Astrocyte (in vitro differentiated cells and primary cell): ENCODE data around the gene GADD45GIP1. TPM values are rescaled to one million over a fixed set of nuclear protein-coding genes. Genes with fewer than 3 reads are reported as not detected.

Experiments
- DNase-seq: peaks from one replicate; pipeline ENCODE4 v3.0.0-alpha.2; 2010; ENCODE audit warnings: low read depth
- FAIRE-seq: peaks from 2 replicates; lab custom pipeline; 2011; peaks lifted over from hg19 to GRCh38; lab: Jason Lieb, UNC
- H2AFZ ChIP-seq: 2 replicates; pipeline ENCODE4 v1.6.0; 2012; ENCODE audit warnings: low read depth, low read length, inconsistent platforms
- H3K27ac ChIP-seq: 2 replicates; pipeline ENCODE4 v1.5.1; 2011; ENCODE audit warnings: low read depth, low read length, inconsistent platforms
- H3K27me3 ChIP-seq: 2 replicates; pipeline ENCODE4 v1.6.0; 2011; ENCODE audit warnings: low read length, inconsistent platforms; ENCODE audit not compliant: insufficient read depth
- H3K36me3 ChIP-seq: 2 replicates; pipeline ENCODE4 v1.5.1; 2011; ENCODE audit warnings: low read length, inconsistent platforms; ENCODE audit not compliant: insufficient read depth
- H3K4me1 ChIP-seq: 2 replicates; pipeline ENCODE4 v1.5.1; 2011; ENCODE audit warnings: low read length, inconsistent platforms; ENCODE audit not compliant: insufficient read depth
- H3K4me2 ChIP-seq: 2 replicates; pipeline ENCODE4 v1.6.0; 2012; ENCODE audit warnings: low read length, inconsistent platforms
- H3K4me3 ChIP-seq: 2 replicates; pipeline ENCODE4 v1.5.1; 2011; ENCODE audit warnings: low read depth, mild to moderate bottlenecking, low read length, inconsistent platforms; ENCODE audit not compliant: insufficient read depth
- H3K79me2 ChIP-seq: 2 replicates; pipeline ENCODE4 v1.6.0; 2012; ENCODE audit warnings: mild to moderate bottlenecking, low read length, inconsistent platforms; ENCODE audit not compliant: insufficient read depth
- H3K9ac ChIP-seq: 2 replicates; pipeline ENCODE4 v1.6.0; 2012; ENCODE audit warnings: mild to moderate bottlenecking, low read length, inconsistent platforms
- H3K9me3 ChIP-seq: 2 replicates; pipeline ENCODE4 v1.5.1; 2012; ENCODE audit warnings: low read depth, mild to moderate bottlenecking, low read length, inconsistent platforms; ENCODE audit not compliant: insufficient read depth
- H4K20me1 ChIP-seq: 2 replicates; pipeline ENCODE4 v1.6.0; 2012; ENCODE audit warnings: low read length, inconsistent platforms; ENCODE audit not compliant: insufficient read depth
- H3K27ac Mint-ChIP-seq: one replicate; pipeline ENCODE4 v1.8.0; 2021; ENCODE audit warnings: mild to moderate bottlenecking, mixed read lengths; ENCODE audit not compliant: unreplicated experiment
- H3K27me3 Mint-ChIP-seq: one replicate; pipeline ENCODE4 v1.8.0; 2021; ENCODE audit warnings: low read depth, mixed read lengths; ENCODE audit not compliant: unreplicated experiment
- H3K36me3 Mint-ChIP-seq: one replicate; pipeline ENCODE4 v1.8.0; 2021; ENCODE audit warnings: low read depth, mixed read lengths; ENCODE audit not compliant: unreplicated experiment
- H3K4me1 Mint-ChIP-seq: one replicate; pipeline ENCODE4 v1.8.0; 2021; ENCODE audit warnings: low read depth, mixed read lengths; ENCODE audit not compliant: unreplicated experiment
- H3K4me3 Mint-ChIP-seq: one replicate; pipeline ENCODE4 v1.8.0; 2021; ENCODE audit warnings: mild to moderate bottlenecking, moderate library complexity, mixed read lengths; ENCODE audit not compliant: unreplicated experiment
- H3K9me3 Mint-ChIP-seq: one replicate; pipeline ENCODE4 v1.8.0; 2021; ENCODE audit warnings: mild to moderate bottlenecking, mixed read lengths; ENCODE audit not compliant: unreplicated experiment
- CTCF ChIP-seq: IDR thresholded peaks from 2 replicates; pipeline ENCODE4 v1.5.1; 2011; ENCODE audit warnings: low read depth, mild to moderate bottlenecking, inconsistent platforms, low read length, moderate library complexity; ENCODE audit not compliant: insufficient read depth
- EZH2 ChIP-seq: IDR thresholded peaks from 2 replicates; pipeline ENCODE4 v1.6.1; 2012; ENCODE audit warnings: mild to moderate bottlenecking, low read length, inconsistent platforms; ENCODE audit not compliant: insufficient read depth
- total RNA-seq: library from RNA; stranded (reverse); gene quantifications from 2 replicates; pipeline ENCODE4 v1.2.1, GENCODE V29; 2021

Gene GADD45GIP1
- total RNA-seq, 1 donor from 2014 or later: 35.5 TPM

- Histone ChIP-seq H3K9me3 (no peaks in the 10 kb centered on the region), H3K79me2 (no peaks in the 10 kb centered on the region), H3K4me2 (no peak overlapping the region), H3K4me3 (no peak overlapping the region), H3K27ac (no peak overlapping the region), H3K27me3 (no peaks in the 10 kb centered on the region), H3K9ac (no peak overlapping the region), H3K4me1 (peaks cover 9% of the 10 kb centered on the region), H2AFZ (no peak overlapping the region), H4K20me1 (no peaks in the 10 kb centered on the region), H3K36me3 (no peaks in the 10 kb centered on the region)
- no peaks in the 10 kb centered on the region for H3K9me3 Mint-ChIP-seq
- peak; percentile 26 for DNase-seq
- no peak overlapping the region for H3K27ac Mint-ChIP-seq
- no peak overlapping the region for H3K4me3 Mint-ChIP-seq
- no peak for TF ChIP-seq EZH2
- no peak for FAIRE-seq
- H3K4me1 Mint-ChIP-seq: peaks cover 7% of the 10 kb centered on the region
- peaks cover 4% of the 10 kb centered on the region for H3K27me3 Mint-ChIP-seq
- H3K36me3 Mint-ChIP-seq: no peaks in the 10 kb centered on the region
These were observed 43.0 kb downstream of the GADD45GIP1 start for GRCh38 chr19:12913851-12914690.

GRCh38 chr19:12913011-12913561 is 43.9 kb downstream of the GADD45GIP1 start:
- TF ChIP-seq EZH2: no peak
- no peak for TF ChIP-seq CTCF
- no peak overlapping the region for H3K27ac Mint-ChIP-seq
- H3K27me3 Mint-ChIP-seq: peaks cover 4% of the 10 kb centered on the region
- Histone ChIP-seq H3K79me2 (no peaks in the 10 kb centered on the region), H3K27me3 (no peaks in the 10 kb centered on the region), H3K27ac (no peak overlapping the region), H2AFZ (peak overlapping the region; percentile 48), H3K9ac (no peak overlapping the region), H3K4me1 (peaks cover 7% of the 10 kb centered on the region), H4K20me1 (no peaks in the 10 kb centered on the region), H3K4me3 (no peak overlapping the region), H3K4me2 (peak overlapping the region; percentile 50), H3K36me3 (no peaks in the 10 kb centered on the region), H3K9me3 (no peaks in the 10 kb centered on the region)
- peak overlapping the region; percentile 51 for H3K4me3 Mint-ChIP-seq
- H3K9me3 Mint-ChIP-seq: no peaks in the 10 kb centered on the region
- DNase-seq (peak; percentile 36), FAIRE-seq (no peak)
- H3K4me1 Mint-ChIP-seq: peaks cover 10% of the 10 kb centered on the region
- no peaks in the 10 kb centered on the region for H3K36me3 Mint-ChIP-seq

- FAIRE-seq (no peak), DNase-seq (no peak)
- TF ChIP-seq CTCF (no peak), EZH2 (no peak)
- H3K27me3 Mint-ChIP-seq: peaks cover 4% of the 10 kb centered on the region
- no peaks in the 10 kb centered on the region for H3K9me3 ChIP-seq
- no peak overlapping the region for H3K9ac ChIP-seq
- no peak overlapping the region for H3K27ac ChIP-seq
- H3K4me1 Mint-ChIP-seq: peaks cover 10% of the 10 kb centered on the region
- H3K27ac Mint-ChIP-seq: no peak overlapping the region
- no peaks in the 10 kb centered on the region for H3K79me2 ChIP-seq
- no peaks in the 10 kb centered on the region for H4K20me1 ChIP-seq
- H3K4me3 Mint-ChIP-seq: peak overlapping the region; percentile 54
- no peaks in the 10 kb centered on the region for H3K36me3 ChIP-seq
- no peaks in the 10 kb centered on the region for H3K27me3 ChIP-seq
- peaks cover 7% of the 10 kb centered on the region for H3K4me1 ChIP-seq
- H3K4me3 ChIP-seq: no peak overlapping the region
- H3K36me3 Mint-ChIP-seq: no peaks in the 10 kb centered on the region
- no peaks in the 10 kb centered on the region for H3K9me3 Mint-ChIP-seq
- H2AFZ ChIP-seq: no peak overlapping the region
- H3K4me2 ChIP-seq: peak overlapping the region; percentile 50
These were observed 44.5 kb downstream of the GADD45GIP1 start for GRCh38 chr19:12912571-12912970.
